ENCODE measurements around the gene TRAPPC8.

Gene TRAPPC8

GRCh38 chr18:31821545-31822171, 121.3 kb downstream of the TRAPPC8 start:
- Histone ChIP-seq H3K4ac (ENCODE audit: low read length) (no peak overlapping the region), H2BK15ac (ENCODE audit: low read length) (no peak overlapping the region), H2AK5ac (ENCODE audit: low read depth, low read length) (no peak overlapping the region), H2BK5ac (ENCODE audit: low read length) (no peak overlapping the region), H3K9me3 (replicated peaks in 1 of 2; ENCODE audit: control insufficient read depth in 2 of 2, insufficient read depth in 1 of 2, low read depth in 1 of 2, low read length in 2 of 2) (no peaks in the 10 kb centered on the region), H3K23ac (ENCODE audit: low read depth, low read length, poor library complexity) (no peak overlapping the region), H4K91ac (ENCODE audit: low read depth, low read length, poor library complexity) (no peak overlapping the region), H3K36me3 (replicated peaks in 1 of 2; ENCODE audit: control insufficient read depth in 2 of 2, insufficient read depth in 2 of 2, low read length in 2 of 2) (no peaks in the 10 kb centered on the region), H3K9ac (ENCODE audit: low read depth, low read length, poor library complexity) (no peak overlapping the region), H3K27me3 (ENCODE audit: control insufficient read depth in 3 of 3, insufficient read depth in 3 of 3, low read depth in 1 of 3, low read length in 3 of 3) (no peaks in the 10 kb centered on the region), H3K79me1 (ENCODE audit: low read depth, low read length) (no peaks in the 10 kb centered on the region), H3K4me1 (ENCODE audit: control insufficient read depth in 2 of 2, insufficient read depth in 1 of 2, low read depth in 1 of 2, low read length in 2 of 2) (peaks cover 0 to 1% of the 10 kb centered on the region in 2 donors), H3K4me2 (ENCODE audit: insufficient read depth, low read length, poor library complexity, severe bottlenecking) (no peak overlapping the region), H3K14ac (ENCODE audit: low read length) (no peak overlapping the region), H2BK120ac (ENCODE audit: low read depth, low read length) (no peak overlapping the region), H3K4me3 (ENCODE audit: low read length in 2 of 2) (no peak overlapping the region), H3K18ac (ENCODE audit: low read length) (no peak overlapping the region), H2AFZ (ENCODE audit: low read length) (peak overlapping the region; percentile 59), H3K27ac (replicated peaks; ENCODE audit: low read length) (no peak overlapping the region), H4K8ac (ENCODE audit: low read depth, low read length) (no peak overlapping the region), H2BK12ac (ENCODE audit: low read length) (no peak overlapping the region)
- no peak for DNase-seq (ENCODE audit: low spot score)
- no CpG with 5 or more reads among the region's 8 CpGs for WGBS, 2 donors (ENCODE audit: extremely low coverage in 2 of 2, insufficient read length in 2 of 2, insufficient replicate concordance in 1 of 2)

- Histone ChIP-seq H3K27ac (replicated peaks; ENCODE audit: low read length) (no peak overlapping the region), H3K79me1 (ENCODE audit: low read depth, low read length) (no peaks in the 10 kb centered on the region), H2BK5ac (ENCODE audit: low read length) (no peak overlapping the region), H4K91ac (ENCODE audit: low read depth, low read length, poor library complexity) (no peak overlapping the region), H3K9me3 (replicated peaks in 1 of 2; ENCODE audit: control insufficient read depth in 2 of 2, insufficient read depth in 1 of 2, low read depth in 1 of 2, low read length in 2 of 2) (no peaks in the 10 kb centered on the region), H3K4me3 (ENCODE audit: low read length in 2 of 2) (no peak overlapping the region), H2AFZ (ENCODE audit: low read length) (peak overlapping the region; percentile 69), H3K36me3 (replicated peaks in 1 of 2; ENCODE audit: control insufficient read depth in 2 of 2, insufficient read depth in 2 of 2, low read length in 2 of 2) (no peaks in the 10 kb centered on the region), H2BK120ac (ENCODE audit: low read depth, low read length) (no peak overlapping the region), H2BK12ac (ENCODE audit: low read length) (no peak overlapping the region), H2AK5ac (ENCODE audit: low read depth, low read length) (no peak overlapping the region), H3K18ac (ENCODE audit: low read length) (no peak overlapping the region), H3K23ac (ENCODE audit: low read depth, low read length, poor library complexity) (no peak overlapping the region), H4K8ac (ENCODE audit: low read depth, low read length) (no peak overlapping the region), H3K14ac (ENCODE audit: low read length) (no peak overlapping the region), H3K9ac (ENCODE audit: low read depth, low read length, poor library complexity) (no peak overlapping the region), H3K4me2 (ENCODE audit: insufficient read depth, low read length, poor library complexity, severe bottlenecking) (no peak overlapping the region), H2BK15ac (ENCODE audit: low read length) (no peak overlapping the region), H3K27me3 (ENCODE audit: control insufficient read depth in 3 of 3, insufficient read depth in 3 of 3, low read depth in 1 of 3, low read length in 3 of 3) (no peaks in the 10 kb centered on the region), H3K4ac (ENCODE audit: low read length) (no peak overlapping the region), H3K4me1 (ENCODE audit: control insufficient read depth in 2 of 2, insufficient read depth in 1 of 2, low read depth in 1 of 2, low read length in 2 of 2) (peaks cover 0 to 1% of the 10 kb centered on the region in 2 donors)
- DNase-seq (ENCODE audit: low spot score) = no peak
- WGBS, 2 donors (ENCODE audit: extremely low coverage in 2 of 2, insufficient read length in 2 of 2, insufficient replicate concordance in 1 of 2) = no CpG with 5 or more reads among the region's 1 CpG
These were observed 123.1 kb downstream of the TRAPPC8 start for GRCh38 chr18:31819925-31820229.

GRCh38 chr18:31819106-31819924, 123.6 kb downstream of the TRAPPC8 start:
- Histone ChIP-seq H3K27ac (replicated peaks; ENCODE audit: low read length) (no peak overlapping the region), H2AFZ (ENCODE audit: low read length) (peak overlapping the region; percentile 69), H3K9ac (ENCODE audit: low read depth, low read length, poor library complexity) (no peak overlapping the region), H2BK15ac (ENCODE audit: low read length) (no peak overlapping the region), H3K4me1 (ENCODE audit: control insufficient read depth in 2 of 2, insufficient read depth in 1 of 2, low read depth in 1 of 2, low read length in 2 of 2) (peaks cover 0 to 1% of the 10 kb centered on the region in 2 donors), H3K18ac (ENCODE audit: low read length) (no peak overlapping the region), H2BK12ac (ENCODE audit: low read length) (no peak overlapping the region), H3K4ac (ENCODE audit: low read length) (no peak overlapping the region), H3K23ac (ENCODE audit: low read depth, low read length, poor library complexity) (no peak overlapping the region), H3K4me3 (ENCODE audit: low read length in 2 of 2) (no peak overlapping the region), H3K9me3 (replicated peaks in 1 of 2; ENCODE audit: control insufficient read depth in 2 of 2, insufficient read depth in 1 of 2, low read depth in 1 of 2, low read length in 2 of 2) (no peaks in the 10 kb centered on the region), H2BK5ac (ENCODE audit: low read length) (no peak overlapping the region), H4K91ac (ENCODE audit: low read depth, low read length, poor library complexity) (no peak overlapping the region), H4K8ac (ENCODE audit: low read depth, low read length) (no peak overlapping the region), H3K14ac (ENCODE audit: low read length) (no peak overlapping the region), H3K79me1 (ENCODE audit: low read depth, low read length) (no peaks in the 10 kb centered on the region), H2BK120ac (ENCODE audit: low read depth, low read length) (no peak overlapping the region), H2AK5ac (ENCODE audit: low read depth, low read length) (no peak overlapping the region), H3K36me3 (replicated peaks in 1 of 2; ENCODE audit: control insufficient read depth in 2 of 2, insufficient read depth in 2 of 2, low read length in 2 of 2) (no peaks in the 10 kb centered on the region), H3K27me3 (ENCODE audit: control insufficient read depth in 3 of 3, insufficient read depth in 3 of 3, low read depth in 1 of 3, low read length in 3 of 3) (no peaks in the 10 kb centered on the region), H3K4me2 (ENCODE audit: insufficient read depth, low read length, poor library complexity, severe bottlenecking) (no peak overlapping the region)
- no CpG with 5 or more reads among the region's 11 CpGs for WGBS, 2 donors (ENCODE audit: extremely low coverage in 2 of 2, insufficient read length in 2 of 2, insufficient replicate concordance in 1 of 2)
- DNase-seq (ENCODE audit: low spot score) = peak; percentile 41

GRCh38 chr18:31814132-31814531, 128.8 kb downstream of the TRAPPC8 start:
- no peak overlapping the region for H3K14ac ChIP-seq (ENCODE audit: low read length)
- no CpG with 5 or more reads among the region's 3 CpGs for WGBS, 2 donors (ENCODE audit: extremely low coverage in 2 of 2, insufficient read length in 2 of 2, insufficient replicate concordance in 1 of 2)
- no peak overlapping the region for H4K91ac ChIP-seq (ENCODE audit: low read depth, low read length, poor library complexity)
- no peaks in the 10 kb centered on the region for H3K9me3 ChIP-seq (replicated peaks in 1 of 2; ENCODE audit: control insufficient read depth in 2 of 2, insufficient read depth in 1 of 2, low read depth in 1 of 2, low read length in 2 of 2)
- H3K4me1 ChIP-seq (ENCODE audit: control insufficient read depth in 2 of 2, insufficient read depth in 1 of 2, low read depth in 1 of 2, low read length in 2 of 2) = no peaks in the 10 kb centered on the region
- no peak overlapping the region for H3K18ac ChIP-seq (ENCODE audit: low read length)
- no peak overlapping the region for H3K23ac ChIP-seq (ENCODE audit: low read depth, low read length, poor library complexity)
- no peak overlapping the region for H3K27ac ChIP-seq (replicated peaks; ENCODE audit: low read length)
- no peak overlapping the region for H2BK15ac ChIP-seq (ENCODE audit: low read length)
- no peak for DNase-seq (ENCODE audit: low spot score)
- H3K27me3 ChIP-seq (ENCODE audit: control insufficient read depth in 3 of 3, insufficient read depth in 3 of 3, low read depth in 1 of 3, low read length in 3 of 3) = no peaks in the 10 kb centered on the region
- no peak overlapping the region for H2BK5ac ChIP-seq (ENCODE audit: low read length)
- H2AK5ac ChIP-seq (ENCODE audit: low read depth, low read length) = no peak overlapping the region
- no peaks in the 10 kb centered on the region for H3K36me3 ChIP-seq (replicated peaks in 1 of 2; ENCODE audit: control insufficient read depth in 2 of 2, insufficient read depth in 2 of 2, low read length in 2 of 2)
- no peak overlapping the region for H3K9ac ChIP-seq (ENCODE audit: low read depth, low read length, poor library complexity)
- no peak overlapping the region for H2AFZ ChIP-seq (ENCODE audit: low read length)
- H3K4ac ChIP-seq (ENCODE audit: low read length) = no peak overlapping the region
- no peak overlapping the region for H3K4me2 ChIP-seq (ENCODE audit: insufficient read depth, low read length, poor library complexity, severe bottlenecking)
- no peaks in the 10 kb centered on the region for H3K79me1 ChIP-seq (ENCODE audit: low read depth, low read length)
- H4K8ac ChIP-seq (ENCODE audit: low read depth, low read length) = no peak overlapping the region
- no peak overlapping the region for H2BK120ac ChIP-seq (ENCODE audit: low read depth, low read length)
- H3K4me3 ChIP-seq (ENCODE audit: low read length in 2 of 2) = no peak overlapping the region
- H2BK12ac ChIP-seq (ENCODE audit: low read length) = no peak overlapping the region

Measured in neuronal stem cell (in vitro differentiated cells).